Esophagus squamous epithelium (tissue), 4 donors: ENCODE results near the gene NHERF1.

Experiments
- CTCF ChIP-seq, 6 experiments: fragments of 450-650 bp in 4 of 6; fragments of 200-600 bp in 2 of 6; sonication (generic) in 2 of 6; IDR thresholded peaks; one replicate each; pipeline ENCODE4 v1.5.1; 2016 to 2019; ENCODE audit warnings: antibody characterized with exemption in 6 of 6, mild to moderate bottlenecking in 4 of 6, moderate library complexity in 4 of 6
- POLR2A ChIP-seq, 4 donors: fragments of 450-650 bp; IDR thresholded peaks; one replicate each; pipeline ENCODE4 v1.6.1; 2017; ENCODE audit warnings: antibody characterized with exemption in 4 of 4, mild to moderate bottlenecking in 4 of 4, moderate library complexity in 3 of 4

- TF ChIP-seq CTCF (IDR thresholded peaks at IDR 0.05) (no peak), POLR2A (IDR thresholded peaks at IDR 0.05) (no peak)
Measured at GRCh38 chr17:74711058-74711824, 37.2 kb upstream of the NHERF1 start.
